Stimulated activated CD4-positive, alpha-beta T cell treated with anti-CD3 and anti-CD28 coated beads, Interleukin-15, amount 100 ng/mL, for 24 hours (primary cell): ENCODE data around the gene ICAM1.
A peak's percentile ranks its signal among the peaks of the same experiment; 100 is the strongest.

Experiments used
- DNase-seq: peaks from one replicate; pipeline ENCODE4 v3.0.0-alpha.2; 2020

The ICAM1 gene

GRCh38 chr19:10328558-10329429 is 57.9 kb downstream of the ICAM1 start:
- no peak for DNase-seq

GRCh38 chr19:10329555-10329954 is 58.6 kb downstream of the ICAM1 start:
- no peak for DNase-seq

DNA sequence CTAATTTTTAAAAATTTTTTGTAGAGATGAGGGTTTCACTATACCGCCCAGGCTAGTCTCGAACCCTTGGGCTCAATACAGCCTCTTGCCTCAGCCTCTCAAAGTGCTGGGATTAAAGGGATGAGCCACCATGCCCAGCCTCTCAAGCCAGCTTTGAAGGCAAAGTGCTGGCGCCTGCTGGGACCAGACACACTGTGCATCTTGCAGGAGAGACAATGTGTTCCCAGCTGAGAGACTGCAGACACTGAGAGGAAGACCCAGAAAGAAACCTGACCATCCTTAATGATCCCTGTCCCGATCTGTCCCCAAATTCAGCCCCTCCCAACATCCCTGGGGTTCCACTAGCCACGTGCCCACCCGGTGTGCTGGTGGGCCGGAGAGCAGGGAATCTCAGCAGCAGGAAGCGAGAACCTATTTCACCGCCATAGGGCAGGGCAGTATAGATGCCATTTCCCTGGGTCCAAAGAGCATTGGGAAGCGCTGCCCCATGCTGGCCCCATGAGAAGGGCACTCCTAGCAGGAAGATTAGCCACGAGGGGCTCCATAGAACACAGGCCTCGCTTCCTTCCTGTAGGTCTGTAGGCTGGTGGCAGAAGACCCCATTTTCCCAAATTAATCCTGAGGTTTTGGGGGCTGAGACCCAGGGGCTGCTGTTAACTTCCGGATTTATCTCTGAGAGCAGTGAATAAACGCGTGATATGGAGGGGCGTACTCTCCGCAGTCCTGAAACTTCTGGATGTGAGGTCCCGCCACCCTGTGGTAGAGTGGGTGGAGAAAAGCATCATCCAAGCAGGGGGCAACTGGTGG is 61.4 kb downstream of the ICAM1 start:
- no peak for DNase-seq

GRCh38 chr19:10332965-10333757 is 62.2 kb downstream of the ICAM1 start, which contains the start of gene RAVER1:
Gene RAVER1, minus strand, starts transcription at chr19:10333529. Its CDS starts 22 bp downstream, at chr19:10333507.
- peak; percentile 99 for DNase-seq

- DNase-seq = no peak
Measured at GRCh38 chr19:10333758-10334587, 63.1 kb downstream of the ICAM1 start.

GRCh38 chr19:10334588-10335351 is 63.9 kb downstream of the ICAM1 start:
- DNase-seq = peak; percentile 77

DNA sequence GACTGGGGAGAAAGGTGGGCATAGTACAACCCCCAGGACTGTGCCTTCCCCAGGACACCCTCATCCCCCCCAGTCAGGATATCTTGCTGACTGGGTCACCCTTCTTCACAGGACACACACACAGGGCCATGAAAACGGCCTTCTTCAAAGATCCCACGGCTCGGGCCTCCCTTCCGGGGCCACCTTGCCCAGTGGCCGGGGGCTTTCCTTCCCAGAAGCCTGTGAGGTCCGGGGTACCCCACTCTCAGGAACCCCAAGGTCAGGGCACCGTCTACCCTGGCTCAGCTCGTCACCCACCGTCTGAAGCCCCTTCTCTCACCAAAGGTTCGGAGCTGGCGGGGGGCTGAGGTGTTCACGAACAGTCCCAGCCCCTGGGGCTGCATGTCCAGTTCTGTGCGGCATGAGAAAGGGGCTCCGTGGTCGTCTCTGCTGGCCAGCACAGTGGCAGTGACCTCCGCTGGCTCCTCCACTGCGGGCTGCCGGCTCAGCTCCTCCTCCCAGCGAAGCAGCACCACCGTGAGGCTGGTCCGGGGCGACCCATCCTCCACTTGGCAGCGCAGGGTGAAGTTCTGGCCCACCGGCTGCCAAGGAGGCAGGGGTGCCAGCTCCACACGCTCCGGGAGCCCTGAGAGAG is 64.5 kb downstream of the ICAM1 start:
- no peak for DNase-seq
